Stimulated activated CD8-positive, alpha-beta memory T cell treated with anti-CD3 and anti-CD28 coated beads, Interleukin-4, amount 100 ng/mL, for 24 hours (primary cell): ENCODE measurements around the gene TWSG1.
"Not testable (repeated sequence)": the region's sequence is repeated elsewhere in the genome, so short reads cannot be mapped to it uniquely, and the experiment has no call there.

Source experiments
- DNase-seq: peaks from one replicate; pipeline ENCODE4 v3.0.0-alpha.2; 2020; ENCODE audit warnings: low read depth

Gene TWSG1

DNA sequence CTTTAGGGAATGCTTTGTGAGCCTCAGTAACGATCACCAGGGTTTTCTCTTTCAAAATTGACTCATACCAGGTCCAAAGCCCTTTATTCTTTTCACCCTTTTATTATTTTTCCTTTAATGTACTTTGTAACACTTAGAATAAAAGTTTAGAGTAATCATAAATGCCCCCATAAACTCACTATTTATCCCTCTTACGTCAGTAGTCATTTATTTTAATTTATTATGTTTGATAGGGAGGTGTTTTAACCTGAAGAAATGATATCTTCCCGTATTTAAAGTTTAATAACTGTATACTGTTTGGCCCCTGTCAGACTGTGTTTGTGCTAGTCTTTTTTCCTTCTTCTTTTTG is 1.1 kb downstream of the TWSG1 start:
- no peak for DNase-seq

- no peak for DNase-seq
Observed at GRCh38 chr18:9336827-9337226, 2.3 kb downstream of the TWSG1 start.

- no peak for DNase-seq
Observed at GRCh38 chr18:9337873-9338272, 3.3 kb downstream of the TWSG1 start.

DNA sequence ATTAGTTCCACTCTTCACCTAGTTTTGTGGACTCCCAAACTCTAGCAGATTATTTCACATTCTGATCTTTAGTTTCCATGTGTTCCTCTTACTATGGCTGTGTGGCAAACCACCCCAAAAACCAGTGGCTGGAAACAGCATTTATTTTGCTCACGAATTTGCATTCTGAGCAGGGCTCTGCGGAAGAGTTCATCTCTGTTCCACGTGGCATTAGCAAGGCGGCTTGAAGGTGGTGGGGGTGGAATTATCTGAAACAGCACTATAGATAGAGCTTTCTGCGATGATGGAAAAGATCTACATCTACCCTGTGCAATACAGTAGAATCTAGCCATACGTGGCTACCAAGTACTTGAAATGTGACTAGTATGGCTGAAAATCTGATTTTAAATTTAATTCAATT is 5.9 kb downstream of the TWSG1 start:
- DNase-seq, result no peak

DNA sequence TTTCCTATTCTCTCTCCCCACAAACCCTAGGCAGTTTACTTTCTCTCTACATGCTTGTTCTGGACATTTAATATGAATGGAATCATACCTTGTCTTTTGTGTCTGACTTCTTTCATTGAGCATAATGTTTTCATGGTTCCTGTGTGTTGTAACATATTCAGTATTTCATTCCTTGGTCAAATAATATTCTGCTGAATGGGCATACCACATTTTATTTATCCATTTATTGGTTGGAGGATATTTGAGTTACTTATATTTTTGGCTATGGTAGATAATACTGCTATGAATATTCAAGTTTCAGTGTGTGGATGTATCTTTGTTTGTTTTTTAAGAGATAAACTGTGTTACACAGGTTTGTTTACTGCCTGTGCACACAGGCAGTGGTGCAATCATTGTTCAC is 9.0 kb downstream of the TWSG1 start:
- no peak for DNase-seq

- DNase-seq, result no peak
Observed at GRCh38 chr18:9346775-9347174, 12.2 kb downstream of the TWSG1 start.

- no peak for DNase-seq
Observed at GRCh38 chr18:9348079-9348671, 13.6 kb downstream of the TWSG1 start.

- no peak for DNase-seq
Observed at GRCh38 chr18:9348766-9349165, 14.2 kb downstream of the TWSG1 start.

GRCh38 chr18:9353596-9353995 is 19.0 kb downstream of the TWSG1 start:
- DNase-seq, result no peak

- DNase-seq, result no peak
Observed at GRCh38 chr18:9354256-9354655, 19.7 kb downstream of the TWSG1 start.

DNA sequence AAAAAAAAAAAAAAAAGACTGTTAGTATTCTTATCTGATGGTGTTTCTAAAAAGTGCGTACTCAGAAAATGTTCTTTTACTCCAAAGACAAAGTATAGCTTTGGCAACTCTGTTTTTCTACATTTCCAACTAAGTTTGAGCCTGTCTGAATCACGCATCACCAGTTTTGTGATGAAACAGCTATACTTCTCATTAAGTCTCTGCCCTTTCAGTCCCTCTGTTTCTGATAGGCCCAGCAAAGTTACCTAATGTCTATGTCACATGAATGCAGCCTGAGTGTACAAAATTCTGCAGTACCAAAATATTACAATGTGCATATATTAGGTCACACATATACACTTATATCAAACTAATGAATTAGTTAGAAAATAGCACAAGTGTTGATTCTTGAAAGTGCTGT is 22.4 kb downstream of the TWSG1 start:
- no peak for DNase-seq

DNA sequence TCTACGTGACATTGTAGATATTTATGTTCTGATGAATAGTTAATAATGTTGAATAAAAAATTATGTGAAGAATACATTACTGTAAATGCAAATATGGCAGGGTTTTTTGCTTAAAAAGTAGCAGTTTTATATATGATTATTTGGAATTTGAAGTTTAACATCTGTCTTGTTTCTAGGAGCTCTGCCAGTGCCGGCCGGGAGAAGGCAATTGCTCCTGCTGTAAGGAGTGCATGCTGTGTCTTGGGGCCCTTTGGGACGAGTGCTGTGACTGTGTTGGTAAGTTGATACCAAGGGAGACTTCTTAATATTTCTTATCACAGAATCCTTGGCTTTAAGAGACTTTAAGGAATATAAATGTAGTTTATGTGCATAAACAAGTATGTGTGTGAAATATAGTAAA is 25.2 kb downstream of the TWSG1 start:
- DNase-seq, result no peak

GRCh38 chr18:9361191-9361590 is 26.6 kb downstream of the TWSG1 start:
- DNase-seq, result no peak

- no peak for DNase-seq
Observed at GRCh38 chr18:9362869-9363268, 28.3 kb downstream of the TWSG1 start.

DNA sequence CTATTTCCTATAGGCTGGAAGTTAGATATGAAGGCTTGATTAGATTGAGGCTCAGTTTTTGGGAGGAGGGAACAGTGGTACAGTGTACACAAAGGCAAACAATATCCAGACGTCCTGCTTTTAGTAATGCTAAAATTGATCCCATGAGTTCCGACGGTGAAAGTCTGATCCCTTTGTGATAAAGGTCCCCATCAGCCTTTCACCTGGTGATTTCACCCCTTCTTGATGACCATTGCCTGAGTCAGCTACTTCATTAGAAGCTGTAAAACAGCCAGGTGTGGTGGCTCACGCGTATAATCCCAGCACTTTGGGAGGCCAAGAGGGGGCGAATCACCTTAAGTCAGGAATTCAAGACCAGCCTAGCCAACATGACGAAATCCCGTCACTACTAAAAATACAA is 29.7 kb downstream of the TWSG1 start:
- DNase-seq, result no peak

DNA sequence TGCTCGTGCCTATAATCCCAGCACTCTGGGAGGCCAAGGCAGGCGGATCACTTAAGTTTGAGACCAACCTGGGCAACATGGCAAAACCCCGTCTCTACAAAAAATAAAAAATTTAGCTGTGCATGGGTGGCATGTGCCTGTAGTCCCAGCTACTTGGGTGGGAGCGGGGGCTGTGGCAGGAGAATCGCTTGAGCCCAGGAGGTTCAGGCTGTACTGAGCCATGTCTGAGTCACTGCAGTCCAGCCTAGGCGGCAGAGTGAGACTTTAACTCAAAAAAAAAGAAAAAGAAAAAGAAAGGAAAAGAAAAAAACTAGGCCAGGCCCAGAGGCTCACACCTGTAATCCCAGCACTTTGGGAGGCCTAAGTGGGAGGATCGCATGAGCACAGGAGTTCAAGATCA is 30.8 kb downstream of the TWSG1 start:
- DNase-seq, result no peak

DNA sequence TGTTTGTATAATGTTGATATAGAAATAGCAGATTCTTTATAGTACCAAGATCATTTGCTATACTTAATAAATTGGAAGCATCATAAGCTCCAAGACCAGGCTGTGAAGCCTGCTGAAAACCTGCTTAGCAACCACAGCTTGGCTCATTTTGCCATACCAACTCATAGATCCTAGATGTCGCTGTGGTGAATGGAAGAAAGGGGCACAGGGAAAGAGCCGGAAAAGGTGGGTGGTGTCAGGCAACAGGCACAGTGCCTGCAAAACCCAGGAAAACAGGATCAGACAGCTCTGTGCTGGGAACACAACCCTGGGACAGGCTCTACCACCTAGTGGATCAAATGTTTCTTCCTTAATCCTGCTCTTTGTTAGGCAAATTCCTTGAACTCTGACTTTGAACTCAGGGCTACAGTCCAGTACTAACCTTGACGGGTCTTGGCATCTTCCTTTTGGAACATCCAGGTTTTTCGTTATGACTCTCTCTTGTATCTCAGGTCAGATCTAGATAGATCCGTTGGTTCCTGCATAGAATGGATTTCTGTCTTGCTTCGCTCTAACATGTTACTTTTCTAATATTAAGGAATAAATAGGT is 31.6 kb downstream of the TWSG1 start:
- DNase-seq, result no peak

DNA sequence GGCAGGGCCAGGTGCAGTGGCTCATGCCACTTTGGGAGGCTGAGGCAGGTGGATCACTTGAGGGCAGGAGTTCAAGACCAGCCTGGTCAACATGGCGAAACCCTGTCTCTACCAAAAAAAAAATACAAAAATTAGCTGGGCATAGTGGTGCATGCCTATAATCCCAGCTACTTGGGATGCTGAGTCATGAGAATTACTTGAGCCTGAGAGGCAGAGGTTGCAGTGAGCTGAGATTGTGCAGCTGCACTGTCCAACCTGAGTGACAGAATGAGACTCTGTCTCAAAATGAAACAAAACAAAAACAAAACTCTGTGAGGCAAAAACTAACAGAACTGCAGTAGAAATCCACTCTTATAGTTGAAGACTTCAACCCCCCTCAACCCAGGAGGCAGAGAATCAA is 38.7 kb downstream of the TWSG1 start:
- DNase-seq, result not testable (repeated sequence)

GRCh38 chr18:9379118-9379517 is 44.5 kb downstream of the TWSG1 start:
- DNase-seq, result no peak

GRCh38 chr18:9380101-9380500 is 45.5 kb downstream of the TWSG1 start:
- no peak for DNase-seq

- no peak for DNase-seq
Observed at GRCh38 chr18:9380621-9381395, 46.2 kb downstream of the TWSG1 start.

- DNase-seq, result no peak
Observed at GRCh38 chr18:9386879-9387278, 52.3 kb downstream of the TWSG1 start.

- no peak for DNase-seq
Observed at GRCh38 chr18:9387891-9388290, 53.3 kb downstream of the TWSG1 start.

- DNase-seq, result no peak
Observed at GRCh38 chr18:9389706-9390105, 55.1 kb downstream of the TWSG1 start.
